COR-L47 (cell line): ENCODE data around the gene MUC3A.
"Not testable (repeated sequence)": the region's sequence is repeated elsewhere in the genome, so short reads cannot be mapped to it uniquely, and the experiment has no call there.

Experiments
- DNase-seq: peaks from one replicate; lab custom pipeline; 2025; lab: John Stamatoyannopoulos, UW

MUC3A gene

DNA sequence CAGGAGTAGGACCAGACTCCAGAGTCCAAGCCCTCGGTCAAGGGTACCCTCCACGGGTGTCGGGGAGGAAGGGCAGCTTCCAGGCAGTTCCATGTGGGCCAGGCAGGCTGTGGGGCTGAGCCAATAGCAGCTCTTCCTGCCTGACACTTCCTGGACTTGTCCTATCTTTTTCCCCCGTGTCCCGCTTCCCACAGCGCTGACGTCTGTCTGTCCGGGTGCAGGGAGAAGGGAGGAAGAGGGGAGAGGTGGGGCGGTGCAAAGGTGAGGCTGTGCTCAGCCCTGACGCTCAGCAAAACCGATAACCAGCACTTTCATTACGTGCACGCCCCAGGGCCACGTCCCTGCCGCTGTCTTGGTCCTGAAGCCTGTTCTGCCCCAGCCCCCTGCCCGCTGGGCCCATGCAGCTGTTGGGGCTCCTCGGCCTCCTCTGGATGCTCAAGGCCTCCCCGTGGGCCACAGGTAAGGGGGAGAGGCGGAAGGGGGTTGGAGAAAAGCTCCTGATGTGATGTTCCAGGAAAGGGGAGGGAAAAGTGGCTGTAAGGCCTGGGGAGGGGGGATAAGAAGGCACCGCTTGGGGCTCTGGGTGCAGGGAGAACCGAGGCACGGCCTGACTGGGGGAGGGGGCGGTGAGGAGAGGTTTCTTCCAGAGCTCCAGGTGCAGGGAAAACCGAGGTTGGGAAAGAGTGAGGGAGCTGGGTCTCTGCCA lies at the start of gene MUC3A:
MUC3A (plus strand) TSS at position 308 of the 706 bp plus-strand sequence; CDS start at position 399, 91 bp downstream.
- DNase-seq: no peak

DNA sequence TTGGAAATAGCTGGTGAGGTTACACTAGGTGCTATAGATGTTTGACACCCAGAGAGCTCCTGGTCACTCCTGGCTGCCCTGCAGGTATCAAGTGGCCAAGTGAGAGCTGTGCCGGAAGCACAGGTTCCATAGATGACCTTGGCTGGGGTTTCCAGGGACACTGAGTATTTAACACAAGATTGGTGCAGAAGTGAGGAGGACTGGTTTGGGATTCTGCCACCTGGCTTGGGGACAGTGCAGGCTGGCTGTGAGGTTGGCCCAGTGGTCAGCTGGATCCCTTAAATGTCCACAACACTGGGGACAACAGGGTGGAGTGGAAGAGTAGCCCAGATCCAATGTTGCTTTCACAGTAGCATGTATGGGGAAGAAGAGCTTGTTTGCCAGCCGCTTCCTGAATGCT lies 48.4 kb upstream of the MUC3A start:
- no peak for DNase-seq

DNA sequence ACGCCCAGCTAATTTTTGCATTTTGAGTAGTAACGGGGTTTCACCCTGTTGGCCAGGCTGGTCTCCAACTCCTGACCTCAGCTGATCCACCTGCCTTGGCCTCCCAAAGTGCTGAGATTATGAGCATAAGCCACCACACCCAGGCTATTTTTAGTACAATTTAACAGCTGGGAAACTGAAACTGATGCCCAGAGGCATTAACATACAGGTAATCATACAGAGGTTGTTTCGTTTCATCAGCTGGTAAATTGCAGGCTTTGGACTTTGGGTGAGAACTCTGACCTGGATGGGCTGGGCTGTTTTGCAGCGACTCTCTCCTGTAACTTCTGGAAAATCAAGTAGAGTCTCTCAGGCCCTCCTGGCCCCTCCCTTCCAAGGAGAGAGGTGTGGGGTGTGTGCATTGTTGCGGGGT lies 47.4 kb upstream of the MUC3A start:
- DNase-seq: no peak

DNA sequence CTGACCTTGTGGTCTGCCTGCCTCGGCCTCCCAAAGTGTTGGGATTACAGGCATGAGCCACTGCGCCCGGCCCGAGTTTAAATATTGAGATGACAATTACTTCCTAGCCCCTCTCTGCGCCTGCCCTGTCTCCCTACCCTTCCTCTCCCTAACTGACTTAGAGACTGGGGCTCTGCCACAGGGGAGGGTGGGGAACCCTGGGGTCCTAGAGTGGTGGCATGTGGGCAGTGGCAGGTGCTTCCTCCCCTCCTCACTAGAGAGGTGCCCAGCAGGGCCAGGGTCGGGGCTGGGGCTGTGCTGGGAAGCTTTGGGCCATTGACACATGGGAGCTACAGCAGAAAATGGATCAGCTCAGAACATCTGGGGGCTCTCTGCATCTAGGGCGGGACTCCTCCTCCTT lies 46.7 kb upstream of the MUC3A start:
- DNase-seq: no peak

- DNase-seq: no peak
Measured at GRCh38 chr7:100908512-100908911, 40.8 kb upstream of the MUC3A start.

GRCh38 chr7:100910443-100910842 lies 38.9 kb upstream of the MUC3A start:
- not testable (repeated sequence) for DNase-seq

GRCh38 chr7:100911484-100911883 lies 37.9 kb upstream of the MUC3A start:
- no peak for DNase-seq

- DNase-seq: no peak
Measured at GRCh38 chr7:100914208-100914878, 35.0 kb upstream of the MUC3A start.

DNA sequence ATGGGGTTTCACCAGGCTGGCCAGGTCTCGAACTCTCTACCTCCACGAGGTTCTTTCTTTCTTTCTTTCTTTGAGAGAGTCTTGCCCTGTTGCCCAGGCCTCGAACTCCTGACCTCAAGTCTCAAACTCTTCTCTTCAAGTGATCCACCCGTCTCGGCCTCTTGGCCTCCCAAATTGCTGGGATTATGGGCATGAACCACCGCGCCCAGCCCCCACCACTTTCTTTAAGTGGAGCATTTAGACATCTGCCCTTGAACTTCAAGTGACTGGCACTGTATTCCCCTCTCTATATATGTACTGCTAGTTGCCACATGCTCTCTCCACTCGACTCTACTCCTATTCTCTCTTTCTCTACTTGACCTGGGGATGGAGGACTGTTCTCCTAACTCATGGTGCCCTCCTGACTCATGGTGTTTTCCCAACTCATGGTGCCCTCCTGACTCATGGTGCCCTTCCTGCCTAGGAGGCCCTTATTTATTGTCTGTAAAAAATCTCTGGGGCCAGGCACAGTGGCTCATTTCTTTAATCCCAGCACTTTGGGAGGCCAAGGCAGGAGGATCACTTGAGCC lies 34.4 kb upstream of the MUC3A start:
- DNase-seq: no peak

GRCh38 chr7:100919335-100919734 lies 30.0 kb upstream of the MUC3A start:
- DNase-seq: not testable (repeated sequence)

GRCh38 chr7:100919779-100920437 lies 29.4 kb upstream of the MUC3A start:
- not testable (repeated sequence) for DNase-seq

DNA sequence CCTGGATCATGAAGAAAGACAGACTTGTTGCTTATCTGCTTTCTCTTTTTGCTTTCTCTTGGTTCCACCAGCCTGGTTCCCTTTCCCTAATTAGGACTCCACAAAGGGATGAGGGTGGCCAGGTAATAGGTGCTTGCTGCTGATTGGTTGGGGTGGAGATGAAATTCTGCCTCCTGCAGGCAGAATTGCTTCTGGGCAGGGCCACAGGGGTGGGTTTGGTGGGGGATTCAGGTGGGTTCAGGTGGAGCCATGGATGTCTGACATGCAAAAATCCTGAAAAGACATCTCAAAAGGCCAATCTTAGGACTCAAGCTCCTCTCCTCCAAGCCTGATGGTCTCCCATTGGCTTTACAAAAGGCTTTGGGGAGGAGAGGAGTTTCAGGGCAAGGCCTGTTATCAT lies 28.3 kb upstream of the MUC3A start:
- DNase-seq: no peak

DNA sequence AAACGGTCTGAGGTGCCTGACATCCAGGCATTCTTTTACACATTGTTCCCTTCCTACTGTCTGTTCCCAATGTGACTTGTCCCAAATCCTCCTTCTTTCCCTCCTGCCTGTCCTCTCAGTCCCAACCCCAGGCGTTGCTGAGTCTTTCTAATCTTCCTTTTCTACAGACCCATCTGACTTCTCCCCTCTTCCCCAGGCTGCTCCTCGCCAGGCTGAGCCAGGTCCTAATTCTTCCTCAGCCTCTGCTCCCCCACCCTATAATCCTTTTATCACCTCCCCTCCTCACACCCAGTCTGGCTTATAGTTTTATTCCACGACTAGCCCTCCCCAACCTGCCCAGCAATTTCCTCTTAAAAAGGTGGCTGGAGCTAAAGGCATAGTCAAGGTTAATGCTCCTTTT lies 25.7 kb upstream of the MUC3A start:
- DNase-seq: not testable (repeated sequence)

- DNase-seq: no peak
Measured at GRCh38 chr7:100929808-100930174, 19.5 kb upstream of the MUC3A start.

- DNase-seq: no peak
Measured at GRCh38 chr7:100933734-100934133, 15.6 kb upstream of the MUC3A start.

- not testable (repeated sequence) for DNase-seq
Measured at GRCh38 chr7:100935381-100935780, 14.0 kb upstream of the MUC3A start.

GRCh38 chr7:100936167-100936566 lies 13.2 kb upstream of the MUC3A start:
- not testable (repeated sequence) for DNase-seq

DNA sequence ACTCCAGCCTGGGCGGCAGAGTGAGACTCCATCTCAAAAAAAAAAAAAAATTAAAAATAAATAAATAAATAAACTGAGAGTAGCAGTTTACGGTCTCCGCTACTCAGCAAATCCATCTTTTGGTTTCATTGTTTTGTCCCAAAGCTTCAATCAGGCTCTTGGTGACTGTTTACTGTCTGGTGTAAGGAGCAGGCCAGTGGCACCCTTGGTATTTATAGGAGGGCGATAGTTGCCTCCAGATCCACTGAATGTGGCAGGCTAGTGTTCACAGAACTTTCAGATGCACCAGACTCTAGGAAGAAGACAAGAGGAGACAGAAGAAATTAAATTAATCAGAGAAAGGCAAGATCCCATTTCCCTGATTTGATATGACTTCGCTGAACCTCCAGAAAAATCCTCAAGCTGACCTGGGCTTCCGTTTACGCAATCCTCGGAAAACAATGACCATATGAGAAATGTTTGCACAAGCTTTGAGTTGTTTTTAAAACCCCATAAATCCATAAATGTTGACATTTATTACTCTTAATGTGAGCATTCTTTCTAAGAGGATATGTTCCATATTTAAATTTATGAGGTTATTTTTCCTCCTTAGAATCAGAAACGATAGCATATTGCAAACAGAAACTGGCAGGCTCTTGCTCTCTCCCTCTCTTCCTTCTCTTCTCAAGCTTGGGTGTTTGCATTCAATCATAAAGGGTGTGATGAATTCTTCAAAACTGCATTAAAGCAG lies 7.1 kb upstream of the MUC3A start:
- DNase-seq: no peak

GRCh38 chr7:100943693-100944092 lies 5.6 kb upstream of the MUC3A start:
- peak; percentile 19 for DNase-seq

- no peak for DNase-seq
Measured at GRCh38 chr7:100944138-100944537, 5.2 kb upstream of the MUC3A start.

- DNase-seq: no peak
Measured at GRCh38 chr7:100946111-100946510, 3.2 kb upstream of the MUC3A start.

DNA sequence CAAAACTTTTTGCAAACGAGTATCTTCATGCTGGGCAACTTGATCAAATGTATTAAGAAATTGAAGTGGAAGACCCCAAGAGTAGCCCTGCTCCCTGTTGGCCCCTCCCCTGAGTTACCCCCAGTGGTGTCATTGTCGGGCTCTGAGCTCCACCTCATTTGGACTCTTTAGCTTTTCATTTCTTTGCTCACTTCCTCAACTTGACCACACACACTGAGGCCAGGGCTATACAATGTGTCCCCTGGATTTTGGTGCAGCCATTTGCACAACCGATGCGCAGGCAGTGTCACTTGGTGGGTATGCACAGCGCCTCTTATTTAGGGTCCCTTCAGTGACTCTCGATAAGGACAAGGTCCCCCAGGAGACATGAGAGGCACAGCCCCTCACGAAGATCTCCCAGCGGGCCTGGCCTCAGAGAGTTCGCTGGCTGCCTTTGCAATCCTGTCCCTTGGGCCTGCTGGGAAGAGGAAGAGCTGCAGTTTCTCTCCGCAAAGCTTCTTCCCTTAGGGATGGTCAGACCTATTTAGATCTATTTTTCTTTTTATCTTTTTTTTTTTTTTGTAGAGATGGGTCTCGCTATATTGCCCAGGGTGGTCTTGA lies 2.5 kb upstream of the MUC3A start:
- no peak for DNase-seq
